Fibroblast of lung (primary cell): ENCODE data around the gene ASB18.

Source experiments
- CTCF ChIP-seq, 2 donors: IDR thresholded peaks in 1 of 2; conservative IDR thresholded peaks in 1 of 2; 1 replicate in 1 of 2; 2 replicates in 1 of 2; pipeline ENCODE4 v1.5.1; 2011 to 2012; ENCODE audit warnings: low read length in 2 of 2, control low read depth in 1 of 2, inconsistent platforms in 1 of 2, low read depth in 1 of 2, mild to moderate bottlenecking in 1 of 2
- EZH2 ChIP-seq: IDR thresholded peaks from 2 replicates; pipeline ENCODE4 v1.5.1; 2012; ENCODE audit warnings: low read length, control low read depth, mild to moderate bottlenecking; ENCODE audit errors: missing control alignments

- TF ChIP-seq CTCF (conservative IDR thresholded peaks at IDR 0.05 in 1 of 2, IDR thresholded peaks at IDR 0.05 in 1 of 2; ENCODE audit: low read depth in 1 of 2, low read length in 2 of 2): no peak
- TF ChIP-seq EZH2: no peak
These were observed 103.1 kb downstream of the ASB18 start for GRCh38 chr2:236161082-236161462.
